ENCODE data around the gene RDH12. TPM values are rescaled to one million over a fixed set of nuclear protein-coding genes. Genes with fewer than 3 reads are reported as not detected.

The RDH12 gene
- total RNA-seq, 3 donors from 2014 or later (not counting 1 experiment from before 2014, with no cell fraction given) = not detected

DNA sequence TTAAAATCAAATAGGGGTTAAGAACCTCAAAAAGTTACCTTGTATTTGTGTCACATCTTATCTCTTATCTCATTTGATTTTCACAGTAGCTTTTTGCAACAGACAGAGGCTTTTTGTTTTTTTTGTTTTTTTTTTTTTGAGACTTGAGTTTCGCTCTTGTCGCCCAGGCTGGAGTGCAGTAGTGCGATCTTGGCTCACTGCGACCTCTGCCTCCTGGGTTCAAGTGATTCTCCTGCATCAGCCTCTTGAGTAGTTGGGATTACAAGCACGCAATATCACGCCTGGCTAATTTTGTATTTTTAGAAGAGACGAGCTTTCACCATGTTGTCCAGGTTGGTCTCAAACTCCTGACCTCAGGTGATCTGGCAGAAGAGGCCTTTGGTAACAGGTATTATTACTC, 25.7 kb downstream of the RDH12 start:
- no peak for DNase-seq

GRCh38 chr14:67728258-67728657, 26.6 kb downstream of the RDH12 start:
- Mint-ChIP-seq H3K36me3 (no peaks in the 10 kb centered on the region), H3K4me1 (no peaks in the 10 kb centered on the region), H3K9me3 (no peaks in the 10 kb centered on the region), H3K4me3 (no peak overlapping the region), H3K27me3 (ENCODE audit: low read depth in 2 of 2) (peaks cover 10 to 19% of the 10 kb centered on the region in 2 donors), H3K27ac (no peak overlapping the region)
- no peaks in the 10 kb centered on the region for H3K36me3 ChIP-seq (ENCODE audit: control insufficient read depth, insufficient read depth, low read length)
- H3K4me1 ChIP-seq (ENCODE audit: control insufficient read depth, insufficient read depth, low read length) = no peaks in the 10 kb centered on the region
- ATAC-seq = no peak
- peaks cover 8% of the 10 kb centered on the region for H3K27me3 ChIP-seq (ENCODE audit: control insufficient read depth, insufficient read depth, low read length)
- DNase-seq = no peak
- no peak overlapping the region for H3K27ac ChIP-seq (ENCODE audit: low read length)
- intact Hi-C loops (cut with micrococcal nuclease) = no loop called here
- H3K4me3 ChIP-seq (ENCODE audit: low read length) = no peak overlapping the region
- no peaks in the 10 kb centered on the region for H3K9me3 ChIP-seq (ENCODE audit: control insufficient read depth, insufficient read depth, low read length)
- TF ChIP-seq, protein P1, sequence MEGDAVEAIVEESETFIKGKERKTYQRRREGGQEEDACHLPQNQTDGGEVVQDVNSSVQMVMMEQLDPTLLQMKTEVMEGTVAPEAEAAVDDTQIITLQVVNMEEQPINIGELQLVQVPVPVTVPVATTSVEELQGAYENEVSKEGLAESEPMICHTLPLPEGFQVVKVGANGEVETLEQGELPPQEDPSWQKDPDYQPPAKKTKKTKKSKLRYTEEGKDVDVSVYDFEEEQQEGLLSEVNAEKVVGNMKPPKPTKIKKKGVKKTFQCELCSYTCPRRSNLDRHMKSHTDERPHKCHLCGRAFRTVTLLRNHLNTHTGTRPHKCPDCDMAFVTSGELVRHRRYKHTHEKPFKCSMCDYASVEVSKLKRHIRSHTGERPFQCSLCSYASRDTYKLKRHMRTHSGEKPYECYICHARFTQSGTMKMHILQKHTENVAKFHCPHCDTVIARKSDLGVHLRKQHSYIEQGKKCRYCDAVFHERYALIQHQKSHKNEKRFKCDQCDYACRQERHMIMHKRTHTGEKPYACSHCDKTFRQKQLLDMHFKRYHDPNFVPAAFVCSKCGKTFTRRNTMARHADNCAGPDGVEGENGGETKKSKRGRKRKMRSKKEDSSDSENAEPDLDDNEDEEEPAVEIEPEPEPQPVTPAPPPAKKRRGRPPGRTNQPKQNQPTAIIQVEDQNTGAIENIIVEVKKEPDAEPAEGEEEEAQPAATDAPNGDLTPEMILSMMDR (IDR thresholded peaks at IDR 0.05) = no peak

More for the DNA sequence above, 25.7 kb downstream of the RDH12 start:
- WGBS (ENCODE audit: insufficient coverage) = 95% methylated on average over 7 of the region's 7 CpGs
- peaks cover 5 to 6% of the 10 kb centered on the region in 2 donors for H3K4me1 Mint-ChIP-seq
- H3K4me3 Mint-ChIP-seq = no peak overlapping the region
- intact Hi-C loops (cut with micrococcal nuclease) = no loop called here
- no peak for ATAC-seq
- Histone ChIP-seq H3K27ac (ENCODE audit: low read length) (no peak overlapping the region), H3K27me3 (ENCODE audit: control insufficient read depth, insufficient read depth, low read length) (peaks cover 11% of the 10 kb centered on the region), H3K36me3 (ENCODE audit: control insufficient read depth, insufficient read depth, low read length) (no peaks in the 10 kb centered on the region), H3K9me3 (ENCODE audit: control insufficient read depth, insufficient read depth, low read length) (no peaks in the 10 kb centered on the region), H3K4me3 (ENCODE audit: low read length) (no peak overlapping the region), H3K4me1 (ENCODE audit: control insufficient read depth, insufficient read depth, low read length) (no peaks in the 10 kb centered on the region)
- H3K9me3 Mint-ChIP-seq = no peaks in the 10 kb centered on the region
- no peaks in the 10 kb centered on the region for H3K36me3 Mint-ChIP-seq
- peaks cover 14 to 25% of the 10 kb centered on the region in 2 donors for H3K27me3 Mint-ChIP-seq (ENCODE audit: low read depth in 2 of 2)
- no peak overlapping the region for H3K27ac Mint-ChIP-seq
- TF ChIP-seq, protein P1 (IDR thresholded peaks at IDR 0.05) = no peak

DNA sequence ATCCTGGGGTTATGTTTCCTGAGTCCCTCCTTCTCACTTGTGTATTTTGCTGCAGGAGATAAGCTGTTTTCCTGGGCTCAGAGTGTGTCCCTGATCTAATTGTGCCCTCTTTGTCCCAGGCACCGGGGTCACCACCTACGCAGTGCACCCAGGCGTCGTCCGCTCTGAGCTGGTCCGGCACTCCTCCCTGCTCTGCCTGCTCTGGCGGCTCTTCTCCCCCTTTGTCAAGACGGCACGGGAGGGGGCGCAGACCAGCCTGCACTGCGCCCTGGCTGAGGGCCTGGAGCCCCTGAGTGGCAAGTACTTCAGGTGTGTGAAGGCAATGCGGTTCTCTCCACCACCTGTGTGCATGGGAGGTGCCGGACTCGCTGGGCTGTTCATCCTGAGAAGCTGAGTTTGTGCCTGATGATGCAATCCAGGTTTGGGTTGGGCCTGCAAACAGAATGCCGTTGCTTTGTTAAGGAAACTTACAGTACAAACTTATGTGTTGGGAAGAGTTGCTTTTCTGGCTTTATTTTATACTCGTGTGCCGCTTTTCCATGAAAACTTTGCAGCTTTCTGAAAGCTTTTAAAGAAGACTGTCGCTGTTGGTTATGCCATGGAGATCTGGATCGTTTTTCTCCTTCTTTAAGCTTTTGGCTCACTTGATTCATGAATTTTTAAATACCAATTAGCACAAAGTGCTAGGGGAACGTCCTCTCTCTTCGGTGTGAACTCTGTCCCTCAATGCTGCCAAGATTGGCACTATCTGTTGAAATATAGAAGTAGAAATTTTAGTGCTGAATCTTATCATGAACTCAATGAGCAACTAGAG, 27.6 kb downstream of the RDH12 start:
- ATAC-seq = no peak
- no peak for DNase-seq
- Mint-ChIP-seq H3K36me3 (no peaks in the 10 kb centered on the region), H3K27ac (no peak overlapping the region), H3K4me1 (no peaks in the 10 kb centered on the region), H3K9me3 (no peaks in the 10 kb centered on the region), H3K4me3 (no peak overlapping the region), H3K27me3 (ENCODE audit: low read depth in 2 of 2) (peaks cover 7 to 10% of the 10 kb centered on the region in 2 donors)
- H3K9me3 ChIP-seq (ENCODE audit: control insufficient read depth, insufficient read depth, low read length) = no peaks in the 10 kb centered on the region
- WGBS (ENCODE audit: insufficient coverage) = 89% methylated on average over 21 of the region's 21 CpGs
- no peaks in the 10 kb centered on the region for H3K36me3 ChIP-seq (ENCODE audit: control insufficient read depth, insufficient read depth, low read length)
- intact Hi-C loops (cut with micrococcal nuclease) = no loop called here
- H3K27me3 ChIP-seq (ENCODE audit: control insufficient read depth, insufficient read depth, low read length) = no peaks in the 10 kb centered on the region
- no peaks in the 10 kb centered on the region for H3K4me1 ChIP-seq (ENCODE audit: control insufficient read depth, insufficient read depth, low read length)
- H3K4me3 ChIP-seq (ENCODE audit: low read length) = no peak overlapping the region
- H3K27ac ChIP-seq (ENCODE audit: low read length) = no peak overlapping the region
- TF ChIP-seq, protein P1 (IDR thresholded peaks at IDR 0.05) = no peak

DNA sequence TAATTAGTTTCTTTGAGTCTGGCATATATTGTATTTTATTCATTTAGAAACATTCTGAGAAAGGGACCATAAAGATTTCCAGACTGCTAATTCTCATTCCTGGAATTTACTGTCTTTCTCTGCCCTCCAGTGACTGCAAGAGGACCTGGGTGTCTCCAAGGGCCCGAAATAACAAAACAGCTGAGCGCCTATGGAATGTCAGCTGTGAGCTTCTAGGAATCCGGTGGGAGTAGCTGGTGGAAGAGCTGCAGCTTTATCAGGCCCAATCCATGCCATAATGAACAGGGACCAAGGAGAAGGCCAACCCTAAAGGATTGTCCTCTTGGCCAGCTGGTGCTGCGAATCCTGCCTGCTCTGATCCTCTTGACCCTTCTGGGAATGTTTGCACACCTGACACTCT, 31.9 kb downstream of the RDH12 start:
- intact Hi-C loops (cut with micrococcal nuclease) = no loop called here
- Histone ChIP-seq H3K9me3 (ENCODE audit: control insufficient read depth, insufficient read depth, low read length) (no peaks in the 10 kb centered on the region), H3K4me3 (ENCODE audit: low read length) (no peak overlapping the region), H3K27ac (ENCODE audit: low read length) (no peak overlapping the region), H3K27me3 (ENCODE audit: control insufficient read depth, insufficient read depth, low read length) (no peaks in the 10 kb centered on the region), H3K4me1 (ENCODE audit: control insufficient read depth, insufficient read depth, low read length) (no peaks in the 10 kb centered on the region), H3K36me3 (ENCODE audit: control insufficient read depth, insufficient read depth, low read length) (no peaks in the 10 kb centered on the region)
- TF ChIP-seq, protein P1 (IDR thresholded peaks at IDR 0.05) = no peak
- H3K36me3 Mint-ChIP-seq = no peaks in the 10 kb centered on the region
- no peak overlapping the region for H3K27ac Mint-ChIP-seq
- H3K4me1 Mint-ChIP-seq = no peaks in the 10 kb centered on the region
- H3K9me3 Mint-ChIP-seq = no peaks in the 10 kb centered on the region
- H3K4me3 Mint-ChIP-seq = no peak overlapping the region
- ATAC-seq (no peak), DNase-seq (no peak)
- H3K27me3 Mint-ChIP-seq (ENCODE audit: low read depth in 2 of 2) = no peaks in the 10 kb centered on the region
- 96% methylated on average over 4 of the region's 4 CpGs for WGBS (ENCODE audit: insufficient coverage)
